Measurements from ENCODE around the gene RASAL2.

Gene RASAL2

GRCh38 chr1:178093951-178094738, at the start of gene RASAL2:
Gene RASAL2, plus strand, starts transcription at chr1:178094104. Its CDS starts 389 bp downstream, at chr1:178094493.
- DNase-seq (ENCODE audit: low read depth): peak; percentile 32

GRCh38 chr1:178046591-178047270, 47.2 kb upstream of the RASAL2 start:
- DNase-seq (ENCODE audit: low read depth): no peak

- no peak for DNase-seq (ENCODE audit: low read depth)
Observed at GRCh38 chr1:178047403-178048093, 46.4 kb upstream of the RASAL2 start.

GRCh38 chr1:178048426-178048825, 45.5 kb upstream of the RASAL2 start:
- DNase-seq (ENCODE audit: low read depth): no peak

GRCh38 chr1:178048883-178049282, 45.0 kb upstream of the RASAL2 start:
- no peak for DNase-seq (ENCODE audit: low read depth)

- DNase-seq (ENCODE audit: low read depth): no peak
Observed at GRCh38 chr1:178050084-178050483, 43.8 kb upstream of the RASAL2 start.

GRCh38 chr1:178051071-178051470, 42.8 kb upstream of the RASAL2 start:
- no peak for DNase-seq (ENCODE audit: low read depth)

- DNase-seq (ENCODE audit: low read depth): peak; percentile 38
Observed at GRCh38 chr1:178052650-178053461, 41.0 kb upstream of the RASAL2 start.

GRCh38 chr1:178055093-178055492, 38.8 kb upstream of the RASAL2 start:
- DNase-seq (ENCODE audit: low read depth): no peak

- DNase-seq (ENCODE audit: low read depth): no peak
Observed at GRCh38 chr1:178055779-178056471, 38.0 kb upstream of the RASAL2 start.

- no peak for DNase-seq (ENCODE audit: low read depth)
Observed at GRCh38 chr1:178057141-178057765, 36.7 kb upstream of the RASAL2 start.

- DNase-seq (ENCODE audit: low read depth): peak; percentile 50
Observed at GRCh38 chr1:178057912-178058534, 35.9 kb upstream of the RASAL2 start.

- peak; percentile 82 for DNase-seq (ENCODE audit: low read depth)
Observed at GRCh38 chr1:178060789-178061556, 32.9 kb upstream of the RASAL2 start.

GRCh38 chr1:178061620-178062019, 32.3 kb upstream of the RASAL2 start:
- DNase-seq (ENCODE audit: low read depth): no peak

- DNase-seq (ENCODE audit: low read depth): no peak
Observed at GRCh38 chr1:178064191-178064821, 29.6 kb upstream of the RASAL2 start.

- no peak for DNase-seq (ENCODE audit: low read depth)
Observed at GRCh38 chr1:178065250-178065649, 28.7 kb upstream of the RASAL2 start.

- DNase-seq (ENCODE audit: low read depth): no peak
Observed at GRCh38 chr1:178066296-178066907, 27.5 kb upstream of the RASAL2 start.

- DNase-seq (ENCODE audit: low read depth): no peak
Observed at GRCh38 chr1:178066908-178067614, 26.8 kb upstream of the RASAL2 start.

Data from GM04504 (cell line).